ENCODE results near the gene WHAMM. TPM values are rescaled to one million over a fixed set of nuclear protein-coding genes. Genes with fewer than 3 reads are reported as not detected.

The WHAMM gene
- total and polyA plus RNA-seq, 4 donors, result 4.4 to 9.8 (median 7.3) TPM

DNA sequence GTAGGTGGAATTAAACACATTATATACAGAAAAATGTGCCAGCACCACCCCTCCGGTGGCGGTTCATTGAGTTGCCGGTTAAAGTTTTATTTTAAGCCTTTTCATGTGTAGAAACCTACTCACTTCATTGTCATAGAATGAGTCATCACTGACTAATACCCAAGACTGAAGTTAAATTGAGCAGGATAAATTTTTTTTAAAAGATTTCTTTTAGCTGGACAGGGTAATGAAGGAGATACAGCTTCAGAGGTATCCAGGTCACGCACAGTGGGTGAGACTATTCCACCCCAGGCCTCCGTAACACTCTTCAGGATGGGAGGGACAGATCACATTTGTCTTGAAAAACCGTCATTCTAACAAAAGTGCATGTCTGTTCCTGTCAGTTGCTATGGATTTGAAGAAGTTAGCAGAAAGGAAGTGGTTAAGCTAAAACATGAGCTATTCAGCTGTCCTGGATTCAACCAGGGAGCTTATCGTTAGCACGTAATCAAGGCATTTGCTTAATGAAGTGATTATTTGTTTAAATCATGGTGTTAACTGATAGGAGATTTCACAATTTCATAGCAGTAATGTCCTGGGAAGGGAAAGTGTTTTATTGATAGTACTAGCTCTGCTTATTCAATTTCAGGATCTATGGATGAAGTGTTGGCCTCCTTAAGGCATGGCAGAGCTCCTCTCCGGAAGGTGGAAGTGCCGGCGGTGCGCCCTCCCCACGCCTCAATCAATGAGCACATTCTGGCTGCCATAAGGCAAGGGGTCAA is 23.4 kb downstream of the WHAMM start:
- H3K27me3 ChIP-seq (ENCODE audit: control insufficient read depth, insufficient read depth, low read length), result no peaks in the 10 kb centered on the region
- H3K4me3 ChIP-seq (ENCODE audit: low read depth, low read length), result no peak overlapping the region
- no peaks in the 10 kb centered on the region for H3K4me1 ChIP-seq (ENCODE audit: control insufficient read depth, insufficient read depth, low read length)
- no peak overlapping the region for H3K27ac ChIP-seq (ENCODE audit: low read depth, low read length)
- DNase-seq (ENCODE audit: low read depth in 4 of 6, low spot score in 6 of 6), result no peak
- H3K36me3 ChIP-seq (ENCODE audit: control insufficient read depth, insufficient read depth, low read length), result peaks cover 63% of the 10 kb centered on the region
- no peaks in the 10 kb centered on the region for H3K9me3 ChIP-seq (ENCODE audit: control insufficient read depth, insufficient read depth, low read length)
- 70% methylated on average over 6 of the region's 13 CpGs for WGBS (ENCODE audit: insufficient coverage)

- Histone ChIP-seq H3K27me3 (ENCODE audit: control insufficient read depth, insufficient read depth, low read length) (no peaks in the 10 kb centered on the region), H3K36me3 (ENCODE audit: control insufficient read depth, insufficient read depth, low read length) (peaks cover 59% of the 10 kb centered on the region), H3K9me3 (ENCODE audit: control insufficient read depth, insufficient read depth, low read length) (no peaks in the 10 kb centered on the region), H3K4me3 (ENCODE audit: low read depth, low read length) (no peak overlapping the region), H3K4me1 (ENCODE audit: control insufficient read depth, insufficient read depth, low read length) (no peaks in the 10 kb centered on the region), H3K27ac (ENCODE audit: low read depth, low read length) (no peak overlapping the region)
- DNase-seq (ENCODE audit: low read depth in 4 of 6, low spot score in 6 of 6), result no peak
- 97% methylated on average over 3 of the region's 4 CpGs for WGBS (ENCODE audit: insufficient coverage)
These were observed 23.9 kb downstream of the WHAMM start for GRCh38 chr15:82833362-82833682.

- peaks cover 49% of the 10 kb centered on the region for H3K36me3 ChIP-seq (ENCODE audit: control insufficient read depth, insufficient read depth, low read length)
- 96% methylated on average over 5 of the region's 7 CpGs for WGBS (ENCODE audit: insufficient coverage)
- DNase-seq (ENCODE audit: low read depth in 4 of 6, low spot score in 6 of 6), result no peak
- no peaks in the 10 kb centered on the region for H3K27me3 ChIP-seq (ENCODE audit: control insufficient read depth, insufficient read depth, low read length)
- no peaks in the 10 kb centered on the region for H3K4me1 ChIP-seq (ENCODE audit: control insufficient read depth, insufficient read depth, low read length)
- no peak overlapping the region for H3K27ac ChIP-seq (ENCODE audit: low read depth, low read length)
- no peak overlapping the region for H3K4me3 ChIP-seq (ENCODE audit: low read depth, low read length)
- no peaks in the 10 kb centered on the region for H3K9me3 ChIP-seq (ENCODE audit: control insufficient read depth, insufficient read depth, low read length)
These were observed 26.0 kb downstream of the WHAMM start for GRCh38 chr15:82835391-82835917.

GRCh38 chr15:82838096-82838735 is 28.8 kb downstream of the WHAMM start:
- 95% methylated on average over 10 of the region's 14 CpGs for WGBS (ENCODE audit: insufficient coverage)
- H3K4me1 ChIP-seq (ENCODE audit: control insufficient read depth, insufficient read depth, low read length), result no peaks in the 10 kb centered on the region
- H3K27ac ChIP-seq (ENCODE audit: low read depth, low read length), result no peak overlapping the region
- H3K27me3 ChIP-seq (ENCODE audit: control insufficient read depth, insufficient read depth, low read length), result no peaks in the 10 kb centered on the region
- H3K9me3 ChIP-seq (ENCODE audit: control insufficient read depth, insufficient read depth, low read length), result no peaks in the 10 kb centered on the region
- H3K36me3 ChIP-seq (ENCODE audit: control insufficient read depth, insufficient read depth, low read length), result peaks cover 46% of the 10 kb centered on the region
- H3K4me3 ChIP-seq (ENCODE audit: low read depth, low read length), result no peak overlapping the region
- no peak for DNase-seq (ENCODE audit: low read depth in 4 of 6, low spot score in 6 of 6)

- H3K4me1 ChIP-seq (ENCODE audit: control insufficient read depth, insufficient read depth, low read length), result no peaks in the 10 kb centered on the region
- H3K9me3 ChIP-seq (ENCODE audit: control insufficient read depth, insufficient read depth, low read length), result no peaks in the 10 kb centered on the region
- no peak for DNase-seq (ENCODE audit: low read depth in 4 of 6, low spot score in 6 of 6)
- H3K27me3 ChIP-seq (ENCODE audit: control insufficient read depth, insufficient read depth, low read length), result no peaks in the 10 kb centered on the region
- no peak overlapping the region for H3K27ac ChIP-seq (ENCODE audit: low read depth, low read length)
- no peak overlapping the region for H3K4me3 ChIP-seq (ENCODE audit: low read depth, low read length)
- H3K36me3 ChIP-seq (ENCODE audit: control insufficient read depth, insufficient read depth, low read length), result peaks cover 39% of the 10 kb centered on the region
These were observed 29.7 kb downstream of the WHAMM start for GRCh38 chr15:82839136-82839535.

- Histone ChIP-seq H3K27ac (ENCODE audit: low read depth, low read length) (no peak overlapping the region), H3K4me1 (ENCODE audit: control insufficient read depth, insufficient read depth, low read length) (no peaks in the 10 kb centered on the region), H3K4me3 (ENCODE audit: low read depth, low read length) (no peak overlapping the region), H3K27me3 (ENCODE audit: control insufficient read depth, insufficient read depth, low read length) (no peaks in the 10 kb centered on the region), H3K36me3 (ENCODE audit: control insufficient read depth, insufficient read depth, low read length) (peaks cover 36% of the 10 kb centered on the region), H3K9me3 (ENCODE audit: control insufficient read depth, insufficient read depth, low read length) (no peaks in the 10 kb centered on the region)
- 100% methylated on average over 2 of the region's 4 CpGs for WGBS (ENCODE audit: insufficient coverage)
- no peak for DNase-seq (ENCODE audit: low read depth in 4 of 6, low spot score in 6 of 6)
These were observed 30.7 kb downstream of the WHAMM start for GRCh38 chr15:82840166-82840565.

DNA sequence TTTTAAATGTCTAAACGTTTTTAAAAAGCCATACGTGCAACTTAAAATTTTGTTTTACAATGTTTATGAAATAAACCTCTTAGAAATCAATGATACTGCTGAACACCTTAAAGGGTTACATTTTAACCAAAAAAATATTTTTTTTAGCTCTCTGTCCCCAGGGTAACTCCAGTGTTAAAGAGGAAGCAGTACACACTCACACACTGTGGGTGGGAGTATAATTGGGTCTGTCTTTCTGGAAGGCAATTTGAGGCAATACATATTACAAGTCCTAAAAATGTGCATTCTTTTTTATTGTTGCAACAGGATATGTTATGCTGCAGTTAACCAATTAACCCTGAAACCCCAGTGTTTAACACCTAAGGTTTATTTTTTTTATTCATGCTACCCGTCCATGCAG is 34.1 kb downstream of the WHAMM start:
- no peak overlapping the region for H3K27ac ChIP-seq (ENCODE audit: low read depth, low read length)
- no peaks in the 10 kb centered on the region for H3K9me3 ChIP-seq (ENCODE audit: control insufficient read depth, insufficient read depth, low read length)
- WGBS (ENCODE audit: insufficient coverage), result 100% methylated on average over 1 of the region's 3 CpGs
- H3K36me3 ChIP-seq (ENCODE audit: control insufficient read depth, insufficient read depth, low read length), result peaks cover 31% of the 10 kb centered on the region
- H3K4me1 ChIP-seq (ENCODE audit: control insufficient read depth, insufficient read depth, low read length), result peaks cover 3% of the 10 kb centered on the region
- no peak for DNase-seq (ENCODE audit: low read depth in 4 of 6, low spot score in 6 of 6)
- H3K4me3 ChIP-seq (ENCODE audit: low read depth, low read length), result no peak overlapping the region
- H3K27me3 ChIP-seq (ENCODE audit: control insufficient read depth, insufficient read depth, low read length), result no peaks in the 10 kb centered on the region

DNA sequence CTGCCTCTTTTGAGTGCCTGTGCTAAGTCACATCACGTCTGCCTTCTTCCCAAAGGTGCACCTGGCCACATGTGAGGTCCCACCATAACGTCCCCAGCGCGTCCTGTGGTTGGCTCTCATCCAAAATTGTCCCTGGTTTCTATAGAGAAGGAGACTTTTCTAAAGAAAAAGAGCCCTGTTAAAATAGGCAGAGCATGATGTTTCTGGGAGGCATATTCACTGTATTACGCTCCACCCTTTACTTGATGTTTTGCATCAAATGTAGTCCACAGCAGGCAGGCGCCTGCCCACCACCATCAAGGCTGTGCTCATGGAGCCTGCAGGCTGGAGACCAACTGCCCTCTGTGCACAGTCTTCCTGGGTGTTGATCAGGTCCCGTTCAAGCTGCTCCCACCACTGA is 36.3 kb downstream of the WHAMM start:
- DNase-seq (ENCODE audit: low read depth in 4 of 6, low spot score in 6 of 6), result no peak
- WGBS (ENCODE audit: insufficient coverage), result 86% methylated on average over 3 of the region's 7 CpGs

DNA sequence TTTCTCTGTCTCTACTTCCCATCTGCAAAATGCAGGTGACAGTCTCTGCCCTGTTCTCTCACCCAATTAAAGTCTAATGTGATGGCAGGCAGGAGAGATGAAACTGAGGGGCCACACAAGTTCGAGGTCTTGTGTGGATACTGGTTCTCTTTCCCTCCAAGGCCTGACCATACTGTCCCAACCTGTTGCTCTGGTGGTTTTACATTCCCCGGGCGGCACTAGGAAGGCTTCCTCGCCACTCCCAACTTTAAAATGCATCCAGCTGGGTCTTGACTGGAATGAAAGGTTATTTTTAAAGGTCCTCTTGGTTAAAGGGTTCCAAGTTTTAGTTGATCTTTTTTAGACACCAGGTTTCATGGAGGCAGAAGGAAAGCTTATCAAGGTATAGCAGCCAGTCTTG is 37.2 kb downstream of the WHAMM start:
- no peaks in the 10 kb centered on the region for H3K27me3 ChIP-seq (ENCODE audit: control insufficient read depth, insufficient read depth, low read length)
- no peak overlapping the region for H3K27ac ChIP-seq (ENCODE audit: low read depth, low read length)
- peaks cover 19% of the 10 kb centered on the region for H3K4me1 ChIP-seq (ENCODE audit: control insufficient read depth, insufficient read depth, low read length)
- no peaks in the 10 kb centered on the region for H3K9me3 ChIP-seq (ENCODE audit: control insufficient read depth, insufficient read depth, low read length)
- DNase-seq (ENCODE audit: low read depth in 4 of 6, low spot score in 6 of 6), result no peak
- H3K4me3 ChIP-seq (ENCODE audit: low read depth, low read length), result no peak overlapping the region
- WGBS (ENCODE audit: insufficient coverage), result 80% methylated on average over 1 of the region's 4 CpGs
- peaks cover 45% of the 10 kb centered on the region for H3K36me3 ChIP-seq (ENCODE audit: control insufficient read depth, insufficient read depth, low read length)

More for the DNA sequence above, 36.3 kb downstream of the WHAMM start:
- no peaks in the 10 kb centered on the region for H3K9me3 ChIP-seq (ENCODE audit: control insufficient read depth, insufficient read depth, low read length)
- peaks cover 39% of the 10 kb centered on the region for H3K36me3 ChIP-seq (ENCODE audit: control insufficient read depth, insufficient read depth, low read length)
- no peak overlapping the region for H3K4me3 ChIP-seq (ENCODE audit: low read depth, low read length)
- H3K4me1 ChIP-seq (ENCODE audit: control insufficient read depth, insufficient read depth, low read length), result peaks cover 17% of the 10 kb centered on the region
- no peak overlapping the region for H3K27ac ChIP-seq (ENCODE audit: low read depth, low read length)
- no peaks in the 10 kb centered on the region for H3K27me3 ChIP-seq (ENCODE audit: control insufficient read depth, insufficient read depth, low read length)

GRCh38 chr15:82847703-82848102 is 38.3 kb downstream of the WHAMM start:
- Histone ChIP-seq H3K4me3 (ENCODE audit: low read depth, low read length) (no peak overlapping the region), H3K9me3 (ENCODE audit: control insufficient read depth, insufficient read depth, low read length) (no peaks in the 10 kb centered on the region), H3K4me1 (ENCODE audit: control insufficient read depth, insufficient read depth, low read length) (peaks cover 22% of the 10 kb centered on the region), H3K36me3 (ENCODE audit: control insufficient read depth, insufficient read depth, low read length) (peaks cover 49% of the 10 kb centered on the region), H3K27me3 (ENCODE audit: control insufficient read depth, insufficient read depth, low read length) (no peaks in the 10 kb centered on the region), H3K27ac (ENCODE audit: low read depth, low read length) (no peak overlapping the region)
- 77% methylated on average over 7 of the region's 8 CpGs for WGBS (ENCODE audit: insufficient coverage)
- DNase-seq (ENCODE audit: low read depth in 4 of 6, low spot score in 6 of 6), result no peak

All from spinal cord (tissue), 10 donors.